ENCODE measurements around the gene RAB12.
"Not testable (repeated sequence)": the region's sequence is repeated elsewhere in the genome, so short reads cannot be mapped to it uniquely, and the experiment has no call there.

Gene RAB12

DNA sequence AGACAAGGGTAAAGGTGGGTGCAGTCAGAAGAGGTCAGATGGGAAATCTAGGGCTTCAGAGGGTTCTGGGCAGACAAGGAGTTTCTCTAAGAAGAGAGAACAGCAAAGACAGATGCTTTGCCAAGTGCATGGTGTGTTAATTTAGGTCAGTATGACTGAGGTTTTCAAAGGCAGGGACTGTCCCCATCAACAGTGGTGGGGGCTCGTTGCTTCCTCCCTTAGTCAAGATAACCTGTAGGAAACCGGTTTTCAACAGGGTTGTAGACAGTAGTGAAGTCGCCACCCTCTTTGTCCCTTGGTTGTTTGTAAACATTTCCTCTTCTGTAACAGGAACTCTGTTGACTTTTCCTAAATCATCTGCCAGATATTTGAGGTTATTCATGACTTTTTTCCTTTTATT lies 11.6 kb downstream of the RAB12 start:
- ChIA-PET CTCF (no interaction called here), POLR2A (no interaction called here)
- Histone ChIP-seq H3K27ac (ENCODE audit: extremely low read depth, low read depth, low read length) (no peak overlapping the region), H3K9me3 (ENCODE audit: control insufficient read depth, insufficient read depth, low read depth, low read length) (no peaks in the 10 kb centered on the region), H3K4me1 (ENCODE audit: control insufficient read depth, insufficient read depth, low read length) (peaks cover 9% of the 10 kb centered on the region; the same call in 1 of the 2 replicates), H3K4me3 (ENCODE audit: low read depth, low read length) (no peak overlapping the region), H3K36me3 (ENCODE audit: control insufficient read depth in 2 of 2, insufficient read depth in 1 of 2, low read length in 2 of 2) (peaks cover 2 to 14% of the 10 kb centered on the region in 2 experiments)
- TF ChIP-seq FEZF1 (tag by site-specific recombination; IDR thresholded peaks at IDR 0.05) (no peak), ZNF138 (tag by site-specific recombination; IDR thresholded peaks at IDR 0.05; ENCODE audit: borderline replicate concordance) (no peak), ZNF155 (tag by site-specific recombination; IDR thresholded peaks at IDR 0.05) (no peak), ZNF211 (tag by site-specific recombination; IDR thresholded peaks at IDR 0.05; ENCODE audit: low read depth) (no peak), ZNF768 (tag by site-specific recombination; IDR thresholded peaks at IDR 0.05) (no peak), GLI4 (tag by site-specific recombination; IDR thresholded peaks at IDR 0.05) (no peak), ZNF354C (tag by site-specific recombination; IDR thresholded peaks at IDR 0.05; ENCODE audit: borderline replicate concordance, low read depth) (no peak), KLF8 (tag by site-specific recombination; IDR thresholded peaks at IDR 0.05) (no peak), SETDB1 (IDR thresholded peaks at IDR 0.05; ENCODE audit: insufficient read length, low read length) (no peak)
- TF ChIP-seq, protein P1, sequence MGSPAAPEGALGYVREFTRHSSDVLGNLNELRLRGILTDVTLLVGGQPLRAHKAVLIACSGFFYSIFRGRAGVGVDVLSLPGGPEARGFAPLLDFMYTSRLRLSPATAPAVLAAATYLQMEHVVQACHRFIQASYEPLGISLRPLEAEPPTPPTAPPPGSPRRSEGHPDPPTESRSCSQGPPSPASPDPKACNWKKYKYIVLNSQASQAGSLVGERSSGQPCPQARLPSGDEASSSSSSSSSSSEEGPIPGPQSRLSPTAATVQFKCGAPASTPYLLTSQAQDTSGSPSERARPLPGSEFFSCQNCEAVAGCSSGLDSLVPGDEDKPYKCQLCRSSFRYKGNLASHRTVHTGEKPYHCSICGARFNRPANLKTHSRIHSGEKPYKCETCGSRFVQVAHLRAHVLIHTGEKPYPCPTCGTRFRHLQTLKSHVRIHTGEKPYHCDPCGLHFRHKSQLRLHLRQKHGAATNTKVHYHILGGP (tag by site-specific recombination; IDR thresholded peaks at IDR 0.05), result no peak
- TF ChIP-seq, protein P2, sequence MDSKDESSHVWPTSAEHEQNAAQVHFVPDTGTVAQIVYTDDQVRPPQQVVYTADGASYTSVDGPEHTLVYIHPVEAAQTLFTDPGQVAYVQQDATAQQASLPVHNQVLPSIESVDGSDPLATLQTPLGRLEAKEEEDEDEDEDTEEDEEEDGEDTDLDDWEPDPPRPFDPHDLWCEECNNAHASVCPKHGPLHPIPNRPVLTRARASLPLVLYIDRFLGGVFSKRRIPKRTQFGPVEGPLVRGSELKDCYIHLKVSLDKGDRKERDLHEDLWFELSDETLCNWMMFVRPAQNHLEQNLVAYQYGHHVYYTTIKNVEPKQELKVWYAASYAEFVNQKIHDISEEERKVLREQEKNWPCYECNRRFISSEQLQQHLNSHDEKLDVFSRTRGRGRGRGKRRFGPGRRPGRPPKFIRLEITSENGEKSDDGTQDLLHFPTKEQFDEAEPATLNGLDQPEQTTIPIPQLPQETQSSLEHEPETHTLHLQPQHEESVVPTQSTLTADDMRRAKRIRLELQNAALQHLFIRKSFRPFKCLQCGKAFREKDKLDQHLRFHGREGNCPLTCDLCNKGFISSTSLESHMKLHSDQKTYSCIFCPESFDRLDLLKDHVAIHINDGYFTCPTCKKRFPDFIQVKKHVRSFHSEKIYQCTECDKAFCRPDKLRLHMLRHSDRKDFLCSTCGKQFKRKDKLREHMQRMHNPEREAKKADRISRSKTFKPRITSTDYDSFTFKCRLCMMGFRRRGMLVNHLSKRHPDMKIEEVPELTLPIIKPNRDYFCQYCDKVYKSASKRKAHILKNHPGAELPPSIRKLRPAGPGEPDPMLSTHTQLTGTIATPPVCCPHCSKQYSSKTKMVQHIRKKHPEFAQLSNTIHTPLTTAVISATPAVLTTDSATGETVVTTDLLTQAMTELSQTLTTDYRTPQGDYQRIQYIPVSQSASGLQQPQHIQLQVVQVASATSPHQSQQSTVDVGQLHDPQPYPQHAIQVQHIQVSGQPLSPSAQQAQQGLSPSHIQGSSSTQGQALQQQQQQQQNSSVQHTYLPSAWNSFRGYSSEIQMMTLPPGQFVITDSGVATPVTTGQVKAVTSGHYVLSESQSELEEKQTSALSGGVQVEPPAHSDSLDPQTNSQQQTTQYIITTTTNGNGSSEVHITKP (tag by site-specific recombination; IDR thresholded peaks at IDR 0.05), result no peak
- TF ChIP-seq, protein P3, sequence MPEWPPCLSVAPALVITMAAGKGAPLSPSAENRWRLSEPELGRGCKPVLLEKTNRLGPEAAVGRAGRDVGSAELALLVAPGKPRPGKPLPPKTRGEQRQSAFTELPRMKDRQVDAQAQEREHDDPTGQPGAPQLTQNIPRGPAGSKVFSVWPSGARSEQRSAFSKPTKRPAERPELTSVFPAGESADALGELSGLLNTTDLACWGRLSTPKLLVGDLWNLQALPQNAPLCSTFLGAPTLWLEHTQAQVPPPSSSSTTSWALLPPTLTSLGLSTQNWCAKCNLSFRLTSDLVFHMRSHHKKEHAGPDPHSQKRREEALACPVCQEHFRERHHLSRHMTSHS (tag by site-specific recombination; IDR thresholded peaks at IDR 0.05), result no peak

DNA sequence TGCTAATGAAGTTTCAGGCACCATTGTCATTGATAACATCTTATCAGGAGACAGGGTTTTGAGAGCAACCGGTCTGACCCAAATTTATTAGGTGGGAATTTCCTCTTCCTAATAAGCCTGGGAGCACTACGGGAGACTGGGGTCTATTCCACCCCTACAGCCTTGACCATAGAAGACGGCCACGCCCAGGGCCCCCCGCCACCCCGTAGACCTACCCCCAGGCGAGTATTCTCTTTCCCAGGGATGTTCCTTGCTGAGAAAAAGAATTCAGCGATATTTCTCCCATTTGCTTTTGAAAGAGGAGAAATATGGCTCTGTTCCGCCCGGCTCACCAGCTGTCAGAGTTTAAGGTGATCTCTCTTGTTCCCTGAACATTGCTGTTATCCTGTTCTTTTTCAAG lies 13.4 kb downstream of the RAB12 start:
- CTCF ChIA-PET, result interaction anchor here (0.8 kb wide), 1 partner anchor 13 kb away, joined by 3 read pairs; no protein-coding TSS in a partner anchor
- H3K4me1 ChIP-seq (ENCODE audit: control insufficient read depth, insufficient read depth, low read length); H3K27ac ChIP-seq (ENCODE audit: extremely low read depth, low read depth, low read length); H3K9me3 ChIP-seq (ENCODE audit: control insufficient read depth, insufficient read depth, low read depth, low read length); H3K4me3 ChIP-seq (ENCODE audit: low read depth, low read length); POLR2A ChIA-PET: not testable (repeated sequence)
- H3K36me3 ChIP-seq (ENCODE audit: control insufficient read depth in 2 of 2, insufficient read depth in 1 of 2, low read length in 2 of 2), result peaks cover 9 to 28% of the 10 kb centered on the region in 2 experiments; a peak in 2 of 3 replicates

DNA sequence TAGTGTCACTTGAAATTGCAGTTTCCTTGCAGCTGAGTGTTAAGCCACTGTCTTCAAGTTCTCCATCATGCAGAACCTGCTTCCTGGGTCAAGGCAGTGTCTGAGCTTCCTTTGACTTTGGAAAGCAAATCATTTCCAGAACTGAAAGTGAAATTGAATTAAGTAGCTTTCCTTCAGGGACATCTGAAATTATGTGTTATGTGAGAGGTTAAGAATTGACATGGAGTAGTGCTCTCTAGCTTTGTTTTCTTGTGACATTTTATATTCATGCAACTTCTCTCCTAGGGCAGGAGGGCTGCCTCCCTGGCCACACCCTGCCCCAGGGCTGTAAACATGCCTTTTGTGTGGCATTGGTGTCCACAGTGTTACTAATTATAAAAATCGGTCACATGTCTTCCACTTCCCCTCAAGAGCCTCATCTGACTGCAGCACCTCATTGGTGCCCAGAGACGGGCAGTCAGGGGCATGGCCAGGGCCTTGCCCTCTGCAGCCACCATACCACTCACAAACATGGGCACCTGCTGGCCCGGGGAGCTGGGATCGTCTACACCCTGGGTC lies 14.4 kb downstream of the RAB12 start:
- Histone ChIP-seq H3K4me1 (ENCODE audit: control insufficient read depth, insufficient read depth, low read length) (peaks cover 8% of the 10 kb centered on the region; the same call in 1 of the 2 replicates), H3K27ac (ENCODE audit: extremely low read depth, low read depth, low read length) (no peak overlapping the region), H3K4me3 (ENCODE audit: low read depth, low read length) (no peak overlapping the region), H3K36me3 (ENCODE audit: control insufficient read depth in 2 of 2, insufficient read depth in 1 of 2, low read length in 2 of 2) (peaks cover 9 to 32% of the 10 kb centered on the region in 2 experiments; a peak in 2 of 3 replicates), H3K9me3 (ENCODE audit: control insufficient read depth, insufficient read depth, low read depth, low read length) (no peaks in the 10 kb centered on the region)
- ChIA-PET POLR2A (no interaction called here), CTCF (interaction anchor here (1.0 to 1.1 kb wide), 3 partner anchors 17 to 364 kb away, joined by 3 to 4 read pairs (median 4); no protein-coding TSS in a partner anchor)
- TF ChIP-seq KLF1 (tag by site-specific recombination; IDR thresholded peaks at IDR 0.05) (peak; percentile 68; the same call in 1 of the 2 replicates), ZNF302 (tag by site-specific recombination; IDR thresholded peaks at IDR 0.05; ENCODE audit: low read depth) (no peak)
